Mesenchymal stem cell (in vitro differentiated cells and primary cell): ENCODE data around the gene BAHCC1.
A peak's percentile ranks its signal among the peaks of the same experiment; 100 is the strongest.

ENCODE experiments used
- DNase-seq: peaks from one replicate; pipeline ENCODE4 v3.0.0-alpha.2; 2013
- H2AFZ ChIP-seq: one replicate; pipeline ENCODE4 v1.6.1; 2013; ENCODE audit warnings: low read depth, mild to moderate bottlenecking, control low read depth, inconsistent platforms, low read length, moderate library complexity
- H2AK5ac ChIP-seq: 2 replicates; pipeline ENCODE4 v1.6.1; 2013; ENCODE audit warnings: low read length, moderate library complexity, mild to moderate bottlenecking, inconsistent platforms; ENCODE audit not compliant: severe bottlenecking
- H2BK120ac ChIP-seq: one replicate; pipeline ENCODE4 v1.6.1; 2013; ENCODE audit warnings: low read depth, mild to moderate bottlenecking, inconsistent platforms, low read length, moderate library complexity
- H2BK12ac ChIP-seq, 2 experiments: one replicate each; pipeline ENCODE4 v1.6.1; 2013; ENCODE audit warnings: inconsistent platforms in 2 of 2, low read length in 2 of 2, mild to moderate bottlenecking in 2 of 2, moderate library complexity in 2 of 2, control low read depth in 1 of 2
- H2BK15ac ChIP-seq: one replicate; pipeline ENCODE4 v1.6.1; 2013; ENCODE audit warnings: mild to moderate bottlenecking, low read depth, inconsistent platforms; ENCODE audit not compliant: poor library complexity, severe bottlenecking
- H2BK5ac ChIP-seq: 2 replicates; pipeline ENCODE4 v1.6.1; 2013; ENCODE audit warnings: low read depth, mild to moderate bottlenecking, low read length, control low read depth, inconsistent platforms; ENCODE audit not compliant: poor library complexity, severe bottlenecking
- H3K14ac ChIP-seq, 2 experiments: one replicate each; pipeline ENCODE4 v1.6.1; 2013; ENCODE audit warnings: inconsistent platforms in 2 of 2, low read length in 2 of 2, control low read depth in 1 of 2, mild to moderate bottlenecking in 1 of 2, moderate library complexity in 1 of 2
- H3K18ac ChIP-seq, 2 experiments: one replicate each; pipeline ENCODE4 v1.6.1; 2013; ENCODE audit warnings: inconsistent platforms in 2 of 2, low read length in 2 of 2, control low read depth in 1 of 2, low read depth in 1 of 2, mild to moderate bottlenecking in 1 of 2
- H3K23ac ChIP-seq, 2 experiments: one replicate each; pipeline ENCODE4 v1.6.1; 2013; ENCODE audit warnings: inconsistent platforms in 2 of 2, low read length in 2 of 2, mild to moderate bottlenecking in 2 of 2, moderate library complexity in 2 of 2, control low read depth in 1 of 2
- H3K27ac ChIP-seq: 2 replicates; pipeline ENCODE4 v1.5.1; 2013; ENCODE audit warnings: mild to moderate bottlenecking, moderate library complexity, low read length, control low read depth, inconsistent platforms; ENCODE audit not compliant: poor library complexity, severe bottlenecking
- H3K27me3 ChIP-seq, 2 experiments: 2 replicates each; pipeline versions ENCODE4 v1.6.1 to v1.7.0; 2013; ENCODE audit warnings: low read length in 2 of 2, mild to moderate bottlenecking in 2 of 2, moderate library complexity in 2 of 2, control low read depth in 1 of 2, inconsistent platforms in 1 of 2; ENCODE audit not compliant: control insufficient read depth in 1 of 2, insufficient read depth in 1 of 2
- H3K36me3 ChIP-seq, 2 experiments: 2 replicates each; pipeline versions ENCODE4 v1.6.1 to v1.7.0; 2013; ENCODE audit warnings: low read length in 2 of 2, control low read depth in 1 of 2, inconsistent platforms in 1 of 2, low read depth in 1 of 2, mild to moderate bottlenecking in 1 of 2; ENCODE audit not compliant: insufficient read depth in 2 of 2, control insufficient read depth in 1 of 2
- H3K4ac ChIP-seq, 2 experiments: one replicate each; pipeline ENCODE4 v1.6.1; 2013; ENCODE audit warnings: inconsistent platforms in 2 of 2, low read length in 2 of 2, mild to moderate bottlenecking in 2 of 2, moderate library complexity in 2 of 2, control low read depth in 1 of 2, low read depth in 1 of 2
- H3K4me1 ChIP-seq: 2 replicates; pipeline ENCODE4 v1.6.1; 2013; ENCODE audit warnings: low read depth, low read length, control low read depth; ENCODE audit not compliant: control insufficient read depth, insufficient read depth
- H3K4me2 ChIP-seq: 2 replicates; pipeline ENCODE4 v1.6.1; 2013; ENCODE audit warnings: low read length, mild to moderate bottlenecking, inconsistent platforms; ENCODE audit not compliant: poor library complexity, severe bottlenecking
- H3K4me3 ChIP-seq, 2 experiments: 2 replicates each; pipeline versions ENCODE4 v1.5.1 to v1.7.0; 2013; ENCODE audit warnings: low read length in 2 of 2, mild to moderate bottlenecking in 2 of 2, control low read depth in 1 of 2, low read depth in 1 of 2; ENCODE audit not compliant: insufficient read depth in 1 of 2
- H3K79me1 ChIP-seq: replicated peaks from 2 replicates; pipeline ENCODE4 v1.6.1; 2013; ENCODE audit warnings: mild to moderate bottlenecking, control low read depth, low read length, inconsistent platforms; ENCODE audit not compliant: poor library complexity, severe bottlenecking
- H3K9ac ChIP-seq: 2 replicates; pipeline ENCODE4 v1.7.0; 2013; ENCODE audit warnings: mild to moderate bottlenecking, low read length, moderate library complexity
- H3K9me3 ChIP-seq: 2 replicates; pipeline ENCODE4 v1.7.0; 2013; ENCODE audit warnings: mild to moderate bottlenecking, low read length; ENCODE audit not compliant: control insufficient read depth
- H4K8ac ChIP-seq: one replicate; pipeline ENCODE4 v1.6.1; 2013; ENCODE audit warnings: inconsistent platforms, mild to moderate bottlenecking, low read length, moderate library complexity
- H4K91ac ChIP-seq: one replicate; pipeline ENCODE4 v1.6.1; 2013; ENCODE audit warnings: mild to moderate bottlenecking, low read length, inconsistent platforms
- WGBS: methylation state at CpG from one replicate; pipeline ENCODE4 v1.1.7; 2013; ENCODE audit warnings: mixed read lengths; 5-methylcytosine and 5-hydroxymethylcytosine counted together

BAHCC1 gene

DNA sequence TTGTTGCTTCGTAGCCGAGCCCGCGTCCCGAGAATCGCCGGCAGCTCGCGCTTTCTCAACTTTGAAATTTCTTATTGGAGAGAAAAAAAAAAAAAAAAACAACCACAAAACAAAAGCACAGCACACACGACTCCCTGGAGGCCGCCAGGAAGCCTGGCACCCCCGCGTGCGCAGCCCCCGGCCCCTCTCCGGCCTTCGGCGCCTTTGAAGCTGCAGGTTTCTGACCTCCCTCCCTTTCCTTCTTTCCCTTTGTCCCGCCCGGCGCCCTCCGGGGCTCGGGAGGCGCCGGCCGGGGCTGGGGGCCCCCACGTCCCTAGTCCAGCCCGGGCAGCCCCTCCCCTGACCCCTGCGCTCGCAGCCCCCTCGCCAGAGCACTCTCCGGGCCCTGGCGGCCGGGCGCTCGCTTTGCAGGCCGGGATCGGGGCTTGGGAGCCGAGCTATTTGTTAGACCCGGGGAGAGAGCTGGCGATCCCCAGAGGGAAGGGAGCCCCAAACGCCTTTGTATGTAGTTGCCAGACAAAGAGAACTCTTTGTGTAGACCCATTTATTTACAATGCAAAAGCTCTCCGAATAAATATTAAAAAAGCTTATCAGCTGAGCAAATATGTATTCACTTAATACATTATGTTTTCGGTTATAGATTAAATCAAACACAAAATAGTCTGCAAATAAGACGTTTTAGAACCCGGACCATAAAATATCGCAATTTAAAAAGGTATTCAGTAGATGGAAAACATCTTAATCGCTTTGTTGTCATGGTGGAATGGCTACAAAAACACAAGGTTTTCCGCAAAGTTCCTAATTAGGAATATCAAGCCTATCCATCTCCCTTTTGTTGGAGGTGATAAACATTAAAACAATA lies 2.3 kb downstream of the BAHCC1 start:
- Histone ChIP-seq H4K91ac (peak overlapping the region; percentile 99), H3K9ac (peak overlapping the region; percentile 96), H3K4me2 (peak overlapping the region; percentile 97), H2AK5ac (peak overlapping the region; percentile 50), H3K9me3 (no peaks in the 10 kb centered on the region), H2BK5ac (peak overlapping the region; percentile 99), H3K27me3 (no peaks in the 10 kb centered on the region), H3K4ac (peak overlapping the region; percentile 96 to 100), H3K4me3 (peak overlapping the region; percentile 66 to 82), H3K27ac (peak overlapping the region; percentile 76), H2BK120ac (peak overlapping the region; percentile 100), H3K23ac (peak overlapping the region; percentile 57 to 90), H4K8ac (peak overlapping the region; percentile 98), H3K36me3 (peaks cover 0 to 4% of the 10 kb centered on the region in 2 experiments), H3K18ac (peak overlapping the region; percentile 98), H3K14ac (peak overlapping the region; percentile 29 to 100), H3K4me1 (peaks cover 26% of the 10 kb centered on the region), H3K79me1 (peaks cover 3% of the 10 kb centered on the region), H2AFZ (no peak overlapping the region), H2BK12ac (peak overlapping the region; percentile 97 to 98), H2BK15ac (peak overlapping the region; percentile 99)
- WGBS = under 1% methylated on average over 31 of the region's 49 CpGs
- DNase-seq = peak; percentile 81

DNA sequence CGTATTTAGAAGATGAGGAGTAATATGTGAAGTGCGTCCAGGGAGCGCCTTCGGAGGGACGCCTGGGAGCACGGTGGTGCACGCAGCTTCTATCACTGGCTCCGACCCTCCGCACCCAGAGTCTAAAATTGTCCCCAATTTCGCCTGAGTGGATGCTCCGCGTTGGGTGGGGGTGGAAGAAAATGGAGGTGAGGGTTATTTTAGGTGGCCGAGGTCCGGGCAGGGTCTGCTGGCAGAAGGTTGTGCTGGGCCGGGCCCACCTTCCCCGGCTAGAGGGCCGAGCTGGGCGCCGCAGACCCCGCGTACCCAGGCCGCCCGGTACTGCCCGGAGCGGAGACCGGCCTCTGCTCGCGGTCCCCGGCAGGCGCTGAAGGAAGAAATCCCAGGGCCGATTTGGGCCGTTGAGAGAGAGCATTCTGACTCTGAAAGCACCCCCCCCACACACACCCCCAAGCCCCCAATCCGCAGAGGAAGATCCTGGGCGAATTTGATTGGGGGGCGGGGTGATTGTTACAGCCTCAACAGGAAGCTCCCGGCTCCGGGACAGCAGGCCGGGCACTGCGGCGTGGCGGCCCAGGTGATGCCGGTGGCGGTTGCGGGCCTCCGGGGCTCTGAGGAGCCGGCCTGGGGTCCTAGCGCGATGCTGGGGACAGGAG lies 3.0 kb downstream of the BAHCC1 start:
- Histone ChIP-seq H4K91ac (peak overlapping the region; percentile 98), H3K4me2 (peak overlapping the region; percentile 89), H3K9ac (peak overlapping the region; percentile 96), H3K36me3 (peaks cover 0 to 4% of the 10 kb centered on the region in 2 experiments), H3K79me1 (peaks cover 6% of the 10 kb centered on the region), H3K4ac (peak overlapping the region; percentile 93 to 99), H2BK12ac (peak overlapping the region; percentile 89 to 98), H3K27me3 (no peaks in the 10 kb centered on the region), H2AFZ (no peak overlapping the region), H3K27ac (peak overlapping the region; percentile 76), H2BK120ac (peak overlapping the region; percentile 100), H3K9me3 (no peaks in the 10 kb centered on the region), H2AK5ac (peak overlapping the region; percentile 29), H4K8ac (peak overlapping the region; percentile 98), H3K18ac (peak overlapping the region; percentile 93 to 98), H3K23ac (peak overlapping the region; percentile 96), H2BK15ac (peak overlapping the region; percentile 60), H2BK5ac (peak overlapping the region; percentile 85), H3K14ac (peak overlapping the region in 1 of 2 experiments; percentile 29), H3K4me3 (peak overlapping the region; percentile 63 to 82), H3K4me1 (peaks cover 27% of the 10 kb centered on the region)
- peak; percentile 70 for DNase-seq
- WGBS = under 1% methylated on average over 39 of the region's 48 CpGs

DNA sequence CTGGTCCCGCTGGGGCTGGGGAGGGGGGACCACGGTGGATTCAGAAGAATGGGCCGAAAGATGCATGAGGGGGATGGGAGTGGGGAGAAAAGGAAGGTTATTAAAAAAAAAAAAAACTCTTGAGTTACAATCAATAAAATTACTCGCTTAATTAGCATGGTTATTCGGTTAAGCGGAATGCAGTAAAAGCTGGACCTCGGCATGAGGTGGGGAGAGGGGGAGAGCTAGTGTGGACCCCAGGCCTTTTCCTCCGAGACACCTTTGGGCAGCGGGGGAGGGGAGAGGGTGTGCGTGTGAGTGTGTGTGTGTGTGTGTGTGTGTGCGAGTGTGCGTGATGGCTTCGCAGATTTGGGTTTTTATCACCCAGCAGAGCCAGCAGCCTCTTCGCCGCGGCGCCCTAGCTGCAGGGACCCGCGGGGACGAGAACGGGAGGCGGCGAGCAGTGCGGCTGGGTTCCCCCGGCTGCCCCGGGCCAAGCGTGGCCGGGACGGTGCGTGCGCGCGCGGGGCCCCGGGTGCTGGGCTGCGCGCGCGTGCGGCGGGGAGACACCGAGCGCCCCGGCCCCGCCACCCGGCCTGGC lies 3.7 kb downstream of the BAHCC1 start:
- WGBS = 0% methylated on average over 15 of the region's 46 CpGs
- H4K91ac ChIP-seq = peak overlapping the region; percentile 98
- H3K23ac ChIP-seq = peak overlapping the region in 1 of 2 experiments; percentile 90
- peak overlapping the region; percentile 96 for H3K9ac ChIP-seq
- peaks cover 0 to 4% of the 10 kb centered on the region in 2 experiments for H3K36me3 ChIP-seq
- no peaks in the 10 kb centered on the region for H3K27me3 ChIP-seq
- peak overlapping the region; percentile 57 to 99 for H3K14ac ChIP-seq
- H3K4me3 ChIP-seq = peak overlapping the region; percentile 79 to 82
- H3K4me1 ChIP-seq = peaks cover 31% of the 10 kb centered on the region
- peak overlapping the region; percentile 93 to 100 for H3K18ac ChIP-seq
- H2AK5ac ChIP-seq = peak overlapping the region; percentile 92
- peak overlapping the region; percentile 92 for H2BK5ac ChIP-seq
- peaks cover 8% of the 10 kb centered on the region for H3K79me1 ChIP-seq
- H3K27ac ChIP-seq = peak overlapping the region; percentile 71
- H2BK12ac ChIP-seq = peak overlapping the region; percentile 89 to 98
- H4K8ac ChIP-seq = peak overlapping the region; percentile 86
- H2AFZ ChIP-seq = no peak overlapping the region
- H3K9me3 ChIP-seq = no peaks in the 10 kb centered on the region
- peak overlapping the region; percentile 93 to 100 for H3K4ac ChIP-seq
- peak; percentile 64 for DNase-seq
- peak overlapping the region; percentile 60 for H2BK15ac ChIP-seq
- peak overlapping the region; percentile 100 for H2BK120ac ChIP-seq
- H3K4me2 ChIP-seq = peak overlapping the region; percentile 89
